ENCODE measurements around the gene POLD1. TPM values are rescaled to one million over a fixed set of nuclear protein-coding genes. Genes with fewer than 3 reads are reported as not detected.
A peak's percentile ranks its signal among the peaks of the same experiment; 100 is the strongest.

Gene POLD1
- total and polyA plus RNA-seq, 2 of the 13 experiments (the other 11 are each of a cell fraction or from before 2014, with no cell fraction given), result 17.4 to 54.0 TPM

- Histone ChIP-seq H3K27ac (ENCODE audit: extremely low read length, insufficient read depth, low read length) (no peak within 1 kb of the TSS), H2AFZ (ENCODE audit: low read length) (no peak within 1 kb of the TSS), H3K4me3 (replicated peaks in 1 of 3; ENCODE audit: insufficient read depth in 1 of 3, low read depth in 2 of 3, low read length in 3 of 3) (no peak within 1 kb of the TSS), H3K36me3 (replicated peaks in 1 of 2; ENCODE audit: control insufficient read depth in 1 of 2, insufficient read depth in 2 of 2, low read length in 2 of 2) (peaks cover 0 to 3% of the 10 kb centered on the region in 2 experiments; a peak in 1 of 5 replicates), H3K79me2 (ENCODE audit: insufficient read depth, low read length) (no peaks in the 10 kb centered on the region), H3K4me2 (ENCODE audit: low read depth, low read length) (no peak within 1 kb of the TSS), H3K27me3 (ENCODE audit: control insufficient read depth in 1 of 2, insufficient read depth in 2 of 2, low read length in 2 of 2) (no peaks in the 10 kb centered on the region; a peak in 1 of 5 replicates), H4K20me1 (ENCODE audit: insufficient read depth, low read length) (no peaks in the 10 kb centered on the region), H3K9ac (ENCODE audit: insufficient read depth, low read depth, low read length) (no peak within 1 kb of the TSS), H3K9me3 (ENCODE audit: low read length) (no peaks in the 10 kb centered on the region), H3K4me1 (ENCODE audit: insufficient read depth, low read length) (peaks cover 14% of the 10 kb centered on the region)
- CTCF ChIA-PET (ENCODE audit: low intra/inter-chr PET ratio, low total read pairs), result no interaction called here
- BruUV-seq (replicated peaks), result no TSS peak
- POLR2A ChIA-PET, result no interaction called here
- TF ChIP-seq ZNF672 (CRISPR knock-in tag; IDR thresholded peaks at IDR 0.05) (no peak), ZNF710 (CRISPR knock-in tag; IDR thresholded peaks at IDR 0.05; ENCODE audit: borderline replicate concordance) (no peak), ZBTB14 (CRISPR knock-in tag; IDR thresholded peaks at IDR 0.05) (no peak), NRL (CRISPR knock-in tag; IDR thresholded peaks at IDR 0.05; ENCODE audit: borderline replicate concordance) (no peak), AGO2 (optimal IDR thresholded peaks at IDR 0.05; ENCODE audit: low read depth, low read length) (peak; percentile 62), ZNF12 (CRISPR knock-in tag; IDR thresholded peaks at IDR 0.05) (no peak), TFAP4 (IDR thresholded peaks at IDR 0.05; ENCODE audit: borderline replicate concordance, low read depth) (no peak)
- intact Hi-C loops (cut with micrococcal nuclease; ENCODE audit: unreplicated experiment) (no loop called here), in situ Hi-C loops (cut with HindIII; ENCODE audit: extremely low pct_ligation_motif_present, low pct_unique_long_range_greater_than_20kb) (no loop called here)
- FAIRE-seq, result no peak
- WGBS (ENCODE audit: low lambda C conversion rate), result 61% methylated on average over 13 of the region's 34 CpGs
- no peak for ATAC-seq
- no peak for DNase-seq (ENCODE audit: low spot score)
Measured at GRCh38 chr19:50418176-50419021, 34.3 kb downstream of the POLD1 start, which contains the start of gene SPIB. Gene SPIB, plus strand, starts transcription at chr19:50418938. Its CDS starts 25 bp downstream, at chr19:50418963.

Measured in HepG2 (cell line).